ENCODE results near the gene BLOC1S3.

The BLOC1S3 gene

GRCh38 chr19:45182758-45183157, 4.2 kb downstream of the BLOC1S3 start:
- no peak for DNase-seq (ENCODE audit: low read depth in 2 of 2)

GRCh38 chr19:45184115-45184514, 5.5 kb downstream of the BLOC1S3 start:
- no peak for DNase-seq (ENCODE audit: low read depth in 2 of 2)

DNA sequence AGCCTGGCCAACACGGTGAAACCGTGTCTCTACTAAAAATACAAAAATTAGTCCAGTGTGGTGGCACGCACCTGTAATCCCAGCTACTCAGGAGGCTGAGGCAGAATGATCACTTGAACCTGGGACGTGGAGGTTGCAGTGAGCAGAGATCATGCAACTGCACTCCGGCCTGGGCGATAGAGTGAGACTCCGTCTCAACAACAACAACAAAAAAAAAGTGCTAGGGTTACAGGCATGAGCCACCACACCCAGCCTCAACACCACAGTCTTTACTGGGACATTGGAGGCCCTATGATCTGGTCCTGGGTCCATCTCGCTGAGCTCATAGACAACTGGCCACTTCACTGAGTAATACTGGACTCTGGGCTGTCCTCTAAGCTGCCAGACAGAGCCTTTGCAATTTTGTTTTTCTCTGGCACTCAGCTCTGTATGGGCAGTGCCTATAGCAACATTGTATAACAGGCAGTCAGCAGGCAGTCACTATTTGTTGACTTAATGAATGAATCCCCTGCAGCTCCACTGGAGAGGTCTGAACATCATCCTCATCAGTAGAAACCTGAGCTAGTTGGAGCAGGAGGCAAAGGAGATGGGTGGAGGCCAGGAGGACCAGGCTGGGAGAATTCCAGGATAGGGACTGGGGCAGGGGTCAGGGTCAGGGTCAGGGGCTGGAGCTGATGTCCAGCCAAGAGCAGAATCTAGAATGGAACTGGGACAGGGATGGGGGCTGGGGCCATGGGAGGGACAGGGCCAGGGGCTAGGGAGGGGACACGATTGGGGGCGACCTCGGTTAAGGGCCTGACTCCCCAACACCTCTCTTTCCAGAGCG, 8.1 kb downstream of the BLOC1S3 start:
- DNase-seq (ENCODE audit: low read depth in 2 of 2) = no peak

GRCh38 chr19:45187421-45188100, 9.0 kb downstream of the BLOC1S3 start:
- DNase-seq (ENCODE audit: low read depth in 2 of 2) = no peak

GRCh38 chr19:45189971-45190370, 11.4 kb downstream of the BLOC1S3 start:
- no peak for DNase-seq (ENCODE audit: low read depth in 2 of 2)

GRCh38 chr19:45191375-45191774, 12.8 kb downstream of the BLOC1S3 start:
- DNase-seq (ENCODE audit: low read depth in 2 of 2) = no peak

GRCh38 chr19:45195764-45196163, 17.2 kb downstream of the BLOC1S3 start:
- no peak for DNase-seq (ENCODE audit: low read depth in 2 of 2)

- no peak for DNase-seq (ENCODE audit: low read depth in 2 of 2)
Measured at GRCh38 chr19:45200568-45200967, 22.0 kb downstream of the BLOC1S3 start.

DNA sequence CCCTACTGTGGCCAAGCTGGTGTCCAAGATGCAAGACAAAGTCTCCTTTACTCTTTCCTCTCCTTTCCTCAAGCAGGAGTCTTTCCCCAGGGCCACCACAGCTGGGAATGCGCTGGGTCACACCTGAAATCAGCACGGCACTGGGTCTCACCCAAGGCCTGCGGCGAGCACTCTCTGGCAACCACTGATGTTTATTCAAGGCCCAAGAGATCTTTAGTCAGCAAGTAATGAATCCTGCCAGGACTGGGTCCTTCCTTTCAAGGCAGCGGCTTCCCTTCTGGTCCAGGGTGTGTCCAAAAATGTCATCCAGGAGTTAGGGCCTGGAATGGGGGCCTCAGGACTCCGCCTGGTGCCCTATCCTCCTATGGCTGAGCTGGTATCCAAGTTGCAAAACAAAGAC, 24.1 kb downstream of the BLOC1S3 start:
- DNase-seq (ENCODE audit: low read depth in 2 of 2) = no peak

DNA sequence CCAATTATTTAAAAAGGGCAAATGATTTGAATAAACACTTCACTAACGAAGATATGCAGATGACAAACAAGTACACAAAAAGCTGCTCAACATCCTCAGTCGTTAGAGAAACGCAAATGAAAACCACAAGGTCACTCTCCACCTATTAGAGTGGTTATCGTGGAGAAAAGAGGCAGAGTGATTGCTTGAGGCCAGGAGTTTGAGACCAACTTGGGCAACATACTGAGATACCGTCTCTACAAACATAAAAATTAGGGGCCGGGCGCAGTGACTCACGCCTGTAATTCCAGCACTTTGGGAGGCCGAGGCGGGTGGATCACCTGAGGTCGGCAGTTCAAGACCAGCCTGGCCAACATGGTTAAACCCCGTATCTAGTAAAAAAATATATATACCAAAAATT, 27.2 kb downstream of the BLOC1S3 start:
- DNase-seq (ENCODE audit: low read depth in 2 of 2) = no peak

DNA sequence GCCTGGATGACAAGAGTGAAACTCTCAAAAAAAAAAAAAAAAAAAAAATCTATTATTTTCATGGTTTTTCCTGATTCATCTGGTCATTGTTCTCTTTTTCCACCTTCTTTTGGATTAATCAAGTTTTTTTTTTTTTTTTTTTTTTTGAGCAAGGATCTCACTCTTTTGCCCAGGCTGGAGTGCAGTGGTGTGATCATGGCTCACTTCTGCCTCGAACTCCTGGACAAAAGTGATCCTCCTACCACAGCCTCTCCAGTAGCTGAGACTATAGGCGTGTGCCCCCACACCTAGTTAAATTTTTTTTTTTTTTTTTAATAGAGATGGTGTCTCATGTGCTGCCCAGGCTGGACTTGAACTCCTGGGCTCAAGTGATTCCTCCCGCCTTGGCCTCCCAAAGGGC, 27.7 kb downstream of the BLOC1S3 start:
- DNase-seq (ENCODE audit: low read depth in 2 of 2) = no peak

DNA sequence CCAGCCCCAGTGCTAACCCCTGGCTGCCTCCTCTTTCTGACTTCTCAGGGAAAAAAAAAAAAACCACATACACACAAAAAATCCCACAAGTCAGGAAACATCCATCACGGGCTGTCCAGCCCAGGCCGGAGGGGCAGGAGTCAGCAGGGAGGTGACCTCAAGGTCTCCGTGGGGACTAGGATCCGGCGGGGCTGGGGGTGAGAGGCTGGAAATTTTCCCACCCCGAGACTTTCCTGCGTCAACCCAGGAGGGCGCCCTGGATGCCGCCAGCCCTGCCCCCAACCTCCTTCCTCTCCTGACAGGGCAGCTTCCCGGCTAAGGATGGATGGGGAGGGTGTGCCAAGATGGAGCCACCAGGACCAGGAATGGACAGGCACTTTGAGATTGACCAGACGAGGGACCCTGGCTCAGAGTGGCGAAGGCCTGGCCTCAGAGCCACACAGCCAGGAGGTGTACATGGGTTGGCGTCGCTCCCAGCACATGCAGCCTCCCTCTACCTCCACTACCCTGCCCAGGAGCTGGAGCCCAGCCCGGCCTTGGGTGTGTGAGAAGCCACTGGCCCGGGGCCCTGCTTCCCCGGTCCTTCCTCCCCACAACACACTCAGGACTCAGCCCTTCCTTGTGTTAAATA, 33.3 kb downstream of the BLOC1S3 start:
- DNase-seq (ENCODE audit: low read depth in 2 of 2) = no peak

- no peak for DNase-seq (ENCODE audit: low read depth in 2 of 2)
Measured at GRCh38 chr19:45213031-45213430, 34.4 kb downstream of the BLOC1S3 start.

GRCh38 chr19:45215391-45216191, 37.0 kb downstream of the BLOC1S3 start:
- no peak for DNase-seq (ENCODE audit: low read depth in 2 of 2)

GRCh38 chr19:45216667-45217066, 38.1 kb downstream of the BLOC1S3 start:
- DNase-seq (ENCODE audit: low read depth in 2 of 2) = no peak

GRCh38 chr19:45217193-45217956, 38.8 kb downstream of the BLOC1S3 start:
- no peak for DNase-seq (ENCODE audit: low read depth in 2 of 2)

- no peak for DNase-seq (ENCODE audit: low read depth in 2 of 2)
Measured at GRCh38 chr19:45217957-45218334, 39.4 kb downstream of the BLOC1S3 start.

DNA sequence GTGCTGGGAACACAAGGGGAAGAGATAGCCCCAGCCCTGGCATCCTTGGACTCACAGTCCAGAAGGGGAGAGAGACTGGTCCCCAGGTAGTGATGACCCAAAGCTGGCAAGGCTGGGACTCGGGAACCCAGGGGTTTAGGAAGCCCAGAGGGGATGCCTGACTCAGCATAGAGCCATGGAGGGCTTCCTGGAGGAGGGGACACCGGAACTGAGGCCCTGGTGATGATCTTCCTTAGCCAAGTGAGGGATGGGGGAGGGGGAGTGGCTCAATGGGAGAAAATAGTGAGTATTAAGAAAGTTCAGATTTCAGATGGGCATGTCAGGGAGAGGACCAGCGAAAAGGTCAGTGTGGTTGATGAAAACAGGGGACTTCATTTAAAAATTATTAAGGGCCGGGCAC, 39.8 kb downstream of the BLOC1S3 start:
- DNase-seq (ENCODE audit: low read depth in 2 of 2) = no peak

GRCh38 chr19:45218911-45219743, 40.5 kb downstream of the BLOC1S3 start:
- DNase-seq (ENCODE audit: low read depth in 2 of 2) = no peak

DNA sequence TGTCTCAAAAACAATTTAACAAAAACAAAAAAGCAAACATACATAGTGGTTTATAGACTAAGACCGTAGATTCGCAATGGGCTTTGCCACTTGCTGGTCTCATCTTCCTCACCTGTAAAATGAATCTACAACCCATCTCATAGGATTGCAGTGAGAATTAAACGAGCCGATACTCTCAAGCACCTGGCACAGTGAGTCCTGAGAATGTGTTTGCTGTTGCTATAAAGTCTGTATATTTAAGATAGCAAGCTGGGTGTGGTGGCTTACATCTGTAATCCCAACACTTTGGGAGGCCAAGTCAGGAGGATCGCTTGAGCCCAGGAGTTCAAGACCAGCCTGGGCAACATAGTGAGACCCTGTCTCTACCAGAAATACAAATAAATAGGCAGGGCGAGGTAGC, 44.1 kb downstream of the BLOC1S3 start:
- no peak for DNase-seq (ENCODE audit: low read depth in 2 of 2)

All from stimulated activated CD4-positive, alpha-beta T cell treated with anti-CD3 and anti-CD28 coated beads, Interleukin-4, amount 100 ng/mL, for 48 hours (primary cell).